Measurements from ENCODE around the gene ZNF155.
A peak's percentile ranks its signal among the peaks of the same experiment; 100 is the strongest.

Gene ZNF155

DNA sequence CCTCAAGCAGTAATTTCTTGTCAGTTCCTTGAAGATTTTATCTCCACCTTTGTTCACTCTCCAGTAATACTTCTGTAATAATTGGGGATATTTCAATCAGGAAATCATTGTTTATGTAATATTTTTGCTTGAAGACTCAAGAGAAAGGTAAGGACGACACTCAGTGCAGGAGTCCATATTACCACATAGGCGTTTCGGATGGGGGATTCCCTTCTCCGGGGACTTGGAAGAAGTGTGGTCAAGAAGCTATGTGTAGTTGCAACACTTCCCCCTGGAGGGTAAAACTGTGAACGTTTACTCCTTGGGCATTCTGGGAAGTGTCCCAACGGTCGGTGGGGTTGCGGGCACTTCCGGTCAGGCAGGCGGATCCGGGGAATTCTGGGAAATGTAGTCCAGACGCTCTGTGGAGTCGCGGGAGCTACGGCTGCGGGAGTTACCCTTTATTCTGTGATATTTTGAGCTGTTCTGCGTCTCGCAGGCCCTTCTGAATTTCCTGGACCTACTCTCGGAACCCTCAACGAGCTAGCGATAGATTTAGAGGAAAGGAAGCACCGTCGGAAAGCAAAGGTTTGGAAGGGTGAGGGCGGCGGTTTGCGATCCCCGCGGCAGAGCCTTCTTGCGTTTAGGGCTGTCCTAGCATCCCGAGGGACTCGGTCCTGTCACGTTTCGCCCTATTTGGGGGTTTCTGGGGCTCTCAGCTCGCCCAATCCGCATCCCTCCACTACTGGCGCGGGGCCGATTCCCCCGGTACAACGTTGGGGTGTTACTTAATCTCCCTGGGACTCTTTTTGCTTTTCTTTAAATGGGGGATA is 32.9 kb upstream of the ZNF155 start, which contains the start of gene ZNF221 (continued):
- TF ChIP-seq EGR2 (tag by site-specific recombination; IDR thresholded peaks at IDR 0.05; ENCODE audit: low read depth) (no peak), ZNF155 (tag by site-specific recombination; IDR thresholded peaks at IDR 0.05) (no peak), ZNF302 (tag by site-specific recombination; IDR thresholded peaks at IDR 0.05; ENCODE audit: low read depth) (peak; percentile 89), IKZF3 (tag by site-specific recombination; IDR thresholded peaks at IDR 0.05) (peak; percentile 99), ZNF785 (tag by site-specific recombination; IDR thresholded peaks at IDR 0.05) (peak; percentile 53; the same call in 1 of the 2 replicates), ZNF292 (tag by site-specific recombination; IDR thresholded peaks at IDR 0.05; ENCODE audit: borderline replicate concordance, low read depth) (no peak), ZNF324 (tag by site-specific recombination; IDR thresholded peaks at IDR 0.05) (peak; percentile 98), ZNF133 (tag by site-specific recombination; IDR thresholded peaks at IDR 0.05) (peak; percentile 23; the same call in 1 of the 2 replicates), ZNF777 (tag by site-specific recombination; IDR thresholded peaks at IDR 0.05; ENCODE audit: borderline replicate concordance) (peak; percentile 59; the same call in 1 of the 2 replicates), ZNF747 (tag by site-specific recombination; IDR thresholded peaks at IDR 0.05) (no peak), ZIC2 (tag by site-specific recombination; IDR thresholded peaks at IDR 0.05) (no peak), ZNF223 (tag by site-specific recombination; IDR thresholded peaks at IDR 0.05) (no peak), CTCF (tag by site-specific recombination; IDR thresholded peaks at IDR 0.05) (peak; percentile 98), ZNF521 (tag by site-specific recombination; IDR thresholded peaks at IDR 0.05) (no peak), ZNF114 (tag by site-specific recombination; IDR thresholded peaks at IDR 0.05) (no peak), ZNF10 (tag by site-specific recombination; IDR thresholded peaks at IDR 0.05) (no peak), ZNF621 (tag by site-specific recombination; IDR thresholded peaks at IDR 0.05) (no peak), HIC1 (tag by site-specific recombination; IDR thresholded peaks at IDR 0.05) (peak; percentile 76), ELK4 (IDR thresholded peaks at IDR 0.05; ENCODE audit: borderline replicate concordance, low read depth, low read length) (no peak), ZNF626 (tag by site-specific recombination; IDR thresholded peaks at IDR 0.05) (peak; percentile 89), ZNF654 (tag by site-specific recombination; IDR thresholded peaks at IDR 0.05; ENCODE audit: low read depth) (peak; percentile 74), ZNF501 (tag by site-specific recombination; IDR thresholded peaks at IDR 0.05) (peak; percentile 85), ZNF623 (tag by site-specific recombination; IDR thresholded peaks at IDR 0.05) (no peak; the same call in none of the 2 replicates), ZSCAN30 (tag by site-specific recombination; IDR thresholded peaks at IDR 0.05) (peak; percentile 97), ZNF138 (tag by site-specific recombination; IDR thresholded peaks at IDR 0.05; ENCODE audit: borderline replicate concordance) (no peak), SCRT1 (tag by site-specific recombination; IDR thresholded peaks at IDR 0.05; ENCODE audit: borderline replicate concordance) (0 out of 2 replicates have a peak, but pooled peaks have one; percentile 26), ZNF585B (tag by site-specific recombination; IDR thresholded peaks at IDR 0.05) (no peak), ZNF473 (tag by site-specific recombination; IDR thresholded peaks at IDR 0.05) (no peak), BCL6B (tag by site-specific recombination; IDR thresholded peaks at IDR 0.05) (no peak), ZSCAN4 (tag by site-specific recombination; IDR thresholded peaks at IDR 0.05) (peak; percentile 50; the same call in 1 of the 2 replicates), ZNF416 (tag by site-specific recombination; IDR thresholded peaks at IDR 0.05) (no peak)
- TF ChIP-seq, protein P1, sequence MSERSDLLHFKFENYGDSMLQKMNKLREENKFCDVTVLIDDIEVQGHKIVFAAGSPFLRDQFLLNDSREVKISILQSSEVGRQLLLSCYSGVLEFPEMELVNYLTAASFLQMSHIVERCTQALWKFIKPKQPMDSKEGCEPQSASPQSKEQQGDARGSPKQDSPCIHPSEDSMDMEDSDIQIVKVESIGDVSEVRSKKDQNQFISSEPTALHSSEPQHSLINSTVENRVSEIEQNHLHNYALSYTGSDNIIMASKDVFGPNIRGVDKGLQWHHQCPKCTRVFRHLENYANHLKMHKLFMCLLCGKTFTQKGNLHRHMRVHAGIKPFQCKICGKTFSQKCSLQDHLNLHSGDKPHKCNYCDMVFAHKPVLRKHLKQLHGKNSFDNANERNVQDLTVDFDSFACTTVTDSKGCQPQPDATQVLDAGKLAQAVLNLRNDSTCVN (tag by site-specific recombination; optimal IDR thresholded peaks at IDR 0.05): peak; percentile 53
